ENCODE results near the gene TMC7. TPM values are rescaled to one million over a fixed set of nuclear protein-coding genes. Genes with fewer than 3 reads are reported as not detected.

The TMC7 gene
- total and polyA plus RNA-seq, 2 of the 8 experiments (the other 6 are each of a cell fraction or from before 2014, with no cell fraction given) = 2.3 to 2.6 TPM

GRCh38 chr16:19017179-19017578 lies 33.4 kb downstream of the TMC7 start:
- DNase-seq (ENCODE audit: low read depth in 1 of 2, low spot score in 2 of 2) (no peak), FAIRE-seq (no peak)
- no peak overlapping the region for H3K14ac ChIP-seq (ENCODE audit: insufficient read length)
- H4K8ac ChIP-seq (ENCODE audit: extremely low read depth, insufficient read depth, low read length) = no peak overlapping the region
- no peak overlapping the region for H2BK15ac ChIP-seq (ENCODE audit: low read length)
- no peak overlapping the region for H3K56ac ChIP-seq (replicated peaks; ENCODE audit: insufficient read length, low read depth, low read length)
- POLR2A ChIA-PET (ENCODE audit: partially characterized antibody) = no interaction called here
- no peak overlapping the region for H2AK5ac ChIP-seq (ENCODE audit: low read depth, low read length)
- no peak overlapping the region for H2AFZ ChIP-seq (ENCODE audit: low read length)
- H3K79me2 ChIP-seq (ENCODE audit: control insufficient read depth in 1 of 2, insufficient read depth in 2 of 2, low read length in 2 of 2) = no peaks in the 10 kb centered on the region
- no peaks in the 10 kb centered on the region for H4K20me1 ChIP-seq (replicated peaks in 1 of 2; ENCODE audit: control insufficient read depth in 1 of 2, insufficient read depth in 2 of 2, low read length in 2 of 2)
- H3K27me3 ChIP-seq (replicated peaks in 1 of 4; ENCODE audit: control insufficient read depth in 3 of 4, extremely low read depth in 1 of 4, insufficient read depth in 3 of 4, low read length in 3 of 4) = no peaks in the 10 kb centered on the region
- peaks cover 0 to 5% (median 0%) of the 10 kb centered on the region in 4 experiments; a peak in 2 of 8 replicates for H3K36me3 ChIP-seq (ENCODE audit: control insufficient read depth in 2 of 4, insufficient read depth in 4 of 4, low read length in 3 of 4)
- H3K27ac ChIP-seq (ENCODE audit: low read depth, low read length) = no peak overlapping the region
- H3K9ac ChIP-seq (replicated peaks in 1 of 4; ENCODE audit: extremely low read depth in 1 of 4, low read depth in 3 of 4, low read length in 3 of 4) = no peak overlapping the region
- no peak overlapping the region for H2BK12ac ChIP-seq (ENCODE audit: low read depth, low read length)
- H3K23me2 ChIP-seq (ENCODE audit: low read depth, low read length) = no peaks in the 10 kb centered on the region
- H4K5ac ChIP-seq (ENCODE audit: insufficient read length, low read depth, low read length) = no peak overlapping the region
- 0 out of 4 replicates have a peak, but pooled peaks cover 0 to 2% of the 10 kb centered on the region in 2 experiments for H3K9me3 ChIP-seq (ENCODE audit: insufficient read depth in 2 of 2, low read depth in 1 of 2, low read length in 1 of 2)
- no peak overlapping the region for H4K91ac ChIP-seq (replicated peaks; ENCODE audit: insufficient read length, low read length)
- no peak overlapping the region for H3K23ac ChIP-seq (ENCODE audit: insufficient read length)
- H3K4me2 ChIP-seq (ENCODE audit: insufficient read depth in 1 of 2, low read depth in 2 of 2, low read length in 2 of 2) = no peak overlapping the region
- no peak overlapping the region for H2BK20ac ChIP-seq (ENCODE audit: low read length)
- H3K4ac ChIP-seq (replicated peaks; ENCODE audit: insufficient read length, low read depth, low read length) = no peak overlapping the region
- no peaks in the 10 kb centered on the region for H3K4me1 ChIP-seq (replicated peaks in 1 of 4; ENCODE audit: control insufficient read depth in 3 of 4, insufficient read depth in 4 of 4, low read length in 3 of 4)
- no peak overlapping the region for H2BK5ac ChIP-seq (ENCODE audit: low read depth, low read length)
- H2BK120ac ChIP-seq (replicated peaks; ENCODE audit: low read depth, low read length) = no peak overlapping the region
- CTCF ChIA-PET (ENCODE audit: partially characterized antibody) = no interaction called here
- no peaks in the 10 kb centered on the region for H3K79me1 ChIP-seq (ENCODE audit: low read depth, low read length)
- H3K4me3 ChIP-seq (ENCODE audit: extremely low read depth in 1 of 4, insufficient read depth in 2 of 4, low read depth in 3 of 4, low read length in 4 of 4) = no peak overlapping the region
- H3K18ac ChIP-seq (ENCODE audit: extremely low read depth, low read length) = no peak overlapping the region
- TF ChIP-seq CTCF (IDR thresholded peaks at IDR 0.05; ENCODE audit: control extremely low read depth in 1 of 3, insufficient read depth in 1 of 3, low read depth in 1 of 3, low read length in 3 of 3) = no peak
- no peak for TF ChIP-seq CEBPB (IDR thresholded peaks at IDR 0.05; ENCODE audit: low read depth, low read length)
- no peak for TF ChIP-seq BCL11A (IDR thresholded peaks at IDR 0.05; ENCODE audit: low read depth in 2 of 2, low read length in 2 of 2)
- TF ChIP-seq SAP30 (IDR thresholded peaks at IDR 0.05; ENCODE audit: insufficient read depth, insufficient replicate concordance, low read length) = no peak
- no peak for TF ChIP-seq CREB1 (IDR thresholded peaks at IDR 0.05)
- TF ChIP-seq RXRA (IDR thresholded peaks at IDR 0.05; ENCODE audit: insufficient read depth, low read depth, low read length) = no peak
- TF ChIP-seq FOSL1 (IDR thresholded peaks at IDR 0.05; ENCODE audit: insufficient read depth, low read depth, low read length) = no peak
- TF ChIP-seq CHD1 (IDR thresholded peaks at IDR 0.05; ENCODE audit: low read depth, low read length) = no peak
- TF ChIP-seq CBX5 (IDR thresholded peaks at IDR 0.05; ENCODE audit: low read depth, low read length) = no peak
- TF ChIP-seq RFX5 (IDR thresholded peaks at IDR 0.05; ENCODE audit: borderline replicate concordance, low read depth, low read length) = no peak
- no peak for TF ChIP-seq YY1 (IDR thresholded peaks at IDR 0.05; ENCODE audit: low read depth, low read length)
- no peak for TF ChIP-seq SRF (IDR thresholded peaks at IDR 0.05; ENCODE audit: low read depth, low read length)
- no peak for TF ChIP-seq RBBP5 (IDR thresholded peaks at IDR 0.05; ENCODE audit: borderline replicate concordance, low read depth, low read length)

Measured in H1 (cell line).